Medulla oblongata (tissue), 1 donor: ENCODE results near the gene ATP8A2.

Experiments
- DNase-seq: peaks from one replicate; pipeline ENCODE4 v3.0.0-alpha.2; 2015; ENCODE audit errors: extremely low spot score

ATP8A2 gene

GRCh38 chr13:25683662-25684370 is 312.0 kb downstream of the ATP8A2 start:
- no peak for DNase-seq

- no peak for DNase-seq
Measured at GRCh38 chr13:25684491-25684890, 312.7 kb downstream of the ATP8A2 start.

- DNase-seq, result no peak
Measured at GRCh38 chr13:25686831-25687470, 315.2 kb downstream of the ATP8A2 start.

GRCh38 chr13:25687471-25688225 is 315.9 kb downstream of the ATP8A2 start:
- DNase-seq, result no peak

GRCh38 chr13:25688536-25688935 is 316.8 kb downstream of the ATP8A2 start:
- no peak for DNase-seq

GRCh38 chr13:25689539-25689938 is 317.8 kb downstream of the ATP8A2 start:
- no peak for DNase-seq

GRCh38 chr13:25690582-25690981 is 318.8 kb downstream of the ATP8A2 start:
- DNase-seq, result no peak

- no peak for DNase-seq
Measured at GRCh38 chr13:25691654-25692053, 319.9 kb downstream of the ATP8A2 start.

GRCh38 chr13:25692099-25692498 is 320.3 kb downstream of the ATP8A2 start:
- no peak for DNase-seq

- DNase-seq, result no peak
Measured at GRCh38 chr13:25699056-25699455, 327.3 kb downstream of the ATP8A2 start.

GRCh38 chr13:25699600-25699999 is 327.8 kb downstream of the ATP8A2 start:
- no peak for DNase-seq

- no peak for DNase-seq
Measured at GRCh38 chr13:25701304-25701703, 329.5 kb downstream of the ATP8A2 start.

GRCh38 chr13:25702386-25702785 is 330.6 kb downstream of the ATP8A2 start:
- no peak for DNase-seq

- DNase-seq, result no peak
Measured at GRCh38 chr13:25707726-25708125, 336.0 kb downstream of the ATP8A2 start.

- no peak for DNase-seq
Measured at GRCh38 chr13:25708268-25708667, 336.5 kb downstream of the ATP8A2 start.

- DNase-seq, result no peak
Measured at GRCh38 chr13:25709088-25709487, 337.3 kb downstream of the ATP8A2 start.

- no peak for DNase-seq
Measured at GRCh38 chr13:25715760-25716159, 344.0 kb downstream of the ATP8A2 start.

GRCh38 chr13:25717666-25718197 is 346.0 kb downstream of the ATP8A2 start:
- DNase-seq, result no peak

- DNase-seq, result no peak
Measured at GRCh38 chr13:25719666-25720065, 347.9 kb downstream of the ATP8A2 start.

GRCh38 chr13:25722893-25723292 is 351.1 kb downstream of the ATP8A2 start:
- DNase-seq, result no peak

GRCh38 chr13:25725104-25725503 is 353.3 kb downstream of the ATP8A2 start:
- no peak for DNase-seq

GRCh38 chr13:25727250-25727649 is 355.5 kb downstream of the ATP8A2 start:
- no peak for DNase-seq

- no peak for DNase-seq
Measured at GRCh38 chr13:25727810-25728209, 356.0 kb downstream of the ATP8A2 start.
